ENCODE data around the gene PCSK1. TPM values are rescaled to one million over a fixed set of nuclear protein-coding genes. Genes with fewer than 3 reads are reported as not detected.
A peak's percentile ranks its signal among the peaks of the same experiment; 100 is the strongest.

Gene PCSK1
- total and polyA plus RNA-seq, 4 donors = 0.13 to 7.7 (median 1.6) TPM

- Histone ChIP-seq H3K27me3 (ENCODE audit: control insufficient read depth in 1 of 2, insufficient read depth in 2 of 2, low read length in 1 of 2) (peaks cover 0 to 3% of the 10 kb centered on the region in 2 donors), H3K9me3 (ENCODE audit: control insufficient read depth, low read length) (no peaks in the 10 kb centered on the region), H3K36me3 (ENCODE audit: control insufficient read depth in 1 of 2, insufficient read depth in 2 of 2, low read length in 1 of 2) (no peaks in the 10 kb centered on the region), H3K27ac (ENCODE audit: low read depth in 1 of 2, low read length in 2 of 2) (no peak overlapping the region), H3K4me3 (ENCODE audit: low read length in 2 of 2) (peak overlapping the region in 1 of 2 donors; percentile 0), H3K4me1 (ENCODE audit: control insufficient read depth in 1 of 2, insufficient read depth in 2 of 2, low read length in 2 of 2) (peaks cover 0 to 2% of the 10 kb centered on the region in 2 donors)
- WGBS, 2 donors = 2 to 4% methylated on average over 41 of the region's 41 CpGs
- intact Hi-C loops (cut with DNase I) = no loop called here
- DNase-seq = peak; percentile 44 to 76
- ATAC-seq (ENCODE audit: low FRiP score) = no peak
Measured at GRCh38 chr5:96432216-96433065, 607 bp downstream of the PCSK1 start.

GRCh38 chr5:96431376-96432187, 1.5 kb downstream of the PCSK1 start:
- ATAC-seq (ENCODE audit: low FRiP score) (no peak), DNase-seq (peak; percentile 51 to 82)
- 4 to 5% methylated on average over 29 of the region's 29 CpGs for WGBS, 2 donors
- Histone ChIP-seq H3K9me3 (ENCODE audit: control insufficient read depth, low read length) (no peaks in the 10 kb centered on the region), H3K4me3 (ENCODE audit: low read length in 2 of 2) (no peak overlapping the region), H3K36me3 (ENCODE audit: control insufficient read depth in 1 of 2, insufficient read depth in 2 of 2, low read length in 1 of 2) (no peaks in the 10 kb centered on the region), H3K4me1 (ENCODE audit: control insufficient read depth in 1 of 2, insufficient read depth in 2 of 2, low read length in 2 of 2) (peaks cover 0 to 2% of the 10 kb centered on the region in 2 donors), H3K27ac (ENCODE audit: low read depth in 1 of 2, low read length in 2 of 2) (no peak overlapping the region), H3K27me3 (ENCODE audit: control insufficient read depth in 1 of 2, insufficient read depth in 2 of 2, low read length in 1 of 2) (peaks cover 0 to 3% of the 10 kb centered on the region in 2 donors)
- intact Hi-C loops (cut with DNase I) = no loop called here

GRCh38 chr5:96427824-96428223, 5.2 kb downstream of the PCSK1 start:
- H3K9me3 ChIP-seq (ENCODE audit: control insufficient read depth, low read length) = no peaks in the 10 kb centered on the region
- ATAC-seq (ENCODE audit: low FRiP score) = no peak
- H3K27ac ChIP-seq (ENCODE audit: low read depth in 1 of 2, low read length in 2 of 2) = no peak overlapping the region
- no peaks in the 10 kb centered on the region for H3K36me3 ChIP-seq (ENCODE audit: control insufficient read depth in 1 of 2, insufficient read depth in 2 of 2, low read length in 1 of 2)
- H3K4me3 ChIP-seq (ENCODE audit: low read length in 2 of 2) = no peak overlapping the region
- no peaks in the 10 kb centered on the region for H3K4me1 ChIP-seq (ENCODE audit: control insufficient read depth in 1 of 2, insufficient read depth in 2 of 2, low read length in 2 of 2)
- WGBS, 2 donors = 44 to 45% methylated on average over 5 of the region's 5 CpGs
- H3K27me3 ChIP-seq (ENCODE audit: control insufficient read depth in 1 of 2, insufficient read depth in 2 of 2, low read length in 1 of 2) = peaks cover 0 to 3% of the 10 kb centered on the region in 2 donors
- no peak for DNase-seq
- intact Hi-C loops (cut with DNase I) = no loop called here

GRCh38 chr5:96426831-96427230, 6.2 kb downstream of the PCSK1 start:
- Histone ChIP-seq H3K9me3 (ENCODE audit: control insufficient read depth, low read length) (no peaks in the 10 kb centered on the region), H3K4me3 (ENCODE audit: low read length in 2 of 2) (no peak overlapping the region), H3K4me1 (ENCODE audit: control insufficient read depth in 1 of 2, insufficient read depth in 2 of 2, low read length in 2 of 2) (no peaks in the 10 kb centered on the region), H3K27ac (ENCODE audit: low read depth in 1 of 2, low read length in 2 of 2) (no peak overlapping the region), H3K36me3 (ENCODE audit: control insufficient read depth in 1 of 2, insufficient read depth in 2 of 2, low read length in 1 of 2) (no peaks in the 10 kb centered on the region), H3K27me3 (ENCODE audit: control insufficient read depth in 1 of 2, insufficient read depth in 2 of 2, low read length in 1 of 2) (no peaks in the 10 kb centered on the region)
- intact Hi-C loops (cut with DNase I) = no loop called here
- no peak for DNase-seq
- no peak for ATAC-seq (ENCODE audit: low FRiP score)

- intact Hi-C loops (cut with DNase I) = no loop called here
- H3K36me3 ChIP-seq (ENCODE audit: control insufficient read depth in 1 of 2, insufficient read depth in 2 of 2, low read length in 1 of 2) = no peaks in the 10 kb centered on the region
- no peak overlapping the region for H3K27ac ChIP-seq (ENCODE audit: low read depth in 1 of 2, low read length in 2 of 2)
- no peak overlapping the region for H3K4me3 ChIP-seq (ENCODE audit: low read length in 2 of 2)
- H3K27me3 ChIP-seq (ENCODE audit: control insufficient read depth in 1 of 2, insufficient read depth in 2 of 2, low read length in 1 of 2) = no peaks in the 10 kb centered on the region
- H3K4me1 ChIP-seq (ENCODE audit: control insufficient read depth in 1 of 2, insufficient read depth in 2 of 2, low read length in 2 of 2) = no peaks in the 10 kb centered on the region
- H3K9me3 ChIP-seq (ENCODE audit: control insufficient read depth, low read length) = no peaks in the 10 kb centered on the region
- DNase-seq (no peak), ATAC-seq (ENCODE audit: low FRiP score) (no peak)
Measured at GRCh38 chr5:96425443-96425842, 7.6 kb downstream of the PCSK1 start.

- Histone ChIP-seq H3K4me1 (ENCODE audit: control insufficient read depth in 1 of 2, insufficient read depth in 2 of 2, low read length in 2 of 2) (no peaks in the 10 kb centered on the region), H3K4me3 (ENCODE audit: low read length in 2 of 2) (no peak overlapping the region), H3K27me3 (ENCODE audit: control insufficient read depth in 1 of 2, insufficient read depth in 2 of 2, low read length in 1 of 2) (no peaks in the 10 kb centered on the region), H3K36me3 (ENCODE audit: control insufficient read depth in 1 of 2, insufficient read depth in 2 of 2, low read length in 1 of 2) (no peaks in the 10 kb centered on the region), H3K9me3 (ENCODE audit: control insufficient read depth, low read length) (no peaks in the 10 kb centered on the region), H3K27ac (ENCODE audit: low read depth in 1 of 2, low read length in 2 of 2) (no peak overlapping the region)
- 86 to 88% methylated on average over 3 of the region's 3 CpGs for WGBS, 2 donors
- intact Hi-C loops (cut with DNase I) = no loop called here
- DNase-seq (no peak), ATAC-seq (ENCODE audit: low FRiP score) (no peak)
Measured at GRCh38 chr5:96415897-96416296, 17.2 kb downstream of the PCSK1 start.

GRCh38 chr5:96412868-96413449, 20.1 kb downstream of the PCSK1 start:
- intact Hi-C loops (cut with DNase I) = no loop called here
- WGBS, 2 donors = 79 to 86% methylated on average over 3 of the region's 3 CpGs

GRCh38 chr5:96410013-96410412, 23.0 kb downstream of the PCSK1 start:
- Histone ChIP-seq H3K27ac (ENCODE audit: low read depth in 1 of 2, low read length in 2 of 2) (no peak overlapping the region), H3K36me3 (ENCODE audit: control insufficient read depth in 1 of 2, insufficient read depth in 2 of 2, low read length in 1 of 2) (no peaks in the 10 kb centered on the region), H3K9me3 (ENCODE audit: control insufficient read depth, low read length) (no peaks in the 10 kb centered on the region), H3K4me3 (ENCODE audit: low read length in 2 of 2) (no peak overlapping the region), H3K4me1 (ENCODE audit: control insufficient read depth in 1 of 2, insufficient read depth in 2 of 2, low read length in 2 of 2) (peaks cover 2 to 5% of the 10 kb centered on the region in 2 donors), H3K27me3 (ENCODE audit: control insufficient read depth in 1 of 2, insufficient read depth in 2 of 2, low read length in 1 of 2) (no peaks in the 10 kb centered on the region)
- ATAC-seq (ENCODE audit: low FRiP score) (no peak), DNase-seq (no peak)
- WGBS, 2 donors = 89 to 92% methylated on average over 7 of the region's 7 CpGs
- intact Hi-C loops (cut with DNase I) = no loop called here

More at GRCh38 chr5:96412868-96413449, 20.1 kb downstream of the PCSK1 start:
- Histone ChIP-seq H3K36me3 (ENCODE audit: control insufficient read depth in 1 of 2, insufficient read depth in 2 of 2, low read length in 1 of 2) (no peaks in the 10 kb centered on the region), H3K4me1 (ENCODE audit: control insufficient read depth in 1 of 2, insufficient read depth in 2 of 2, low read length in 2 of 2) (peaks cover 2 to 5% of the 10 kb centered on the region in 2 donors), H3K27ac (ENCODE audit: low read depth in 1 of 2, low read length in 2 of 2) (no peak overlapping the region), H3K27me3 (ENCODE audit: control insufficient read depth in 1 of 2, insufficient read depth in 2 of 2, low read length in 1 of 2) (no peaks in the 10 kb centered on the region), H3K4me3 (ENCODE audit: low read length in 2 of 2) (no peak overlapping the region), H3K9me3 (ENCODE audit: control insufficient read depth, low read length) (no peaks in the 10 kb centered on the region)
- DNase-seq = no peak
- ATAC-seq (ENCODE audit: low FRiP score) = no peak

All from aorta (tissue), 5 donors.